ENCODE results near the gene TTF2. TPM values are rescaled to one million over a fixed set of nuclear protein-coding genes. Genes with fewer than 3 reads are reported as not detected.

TTF2 gene
- polyA plus RNA-seq, 1 donor (not counting 4 experiments of a cell fraction or from before 2014, with no cell fraction given): 23.0 TPM

DNA sequence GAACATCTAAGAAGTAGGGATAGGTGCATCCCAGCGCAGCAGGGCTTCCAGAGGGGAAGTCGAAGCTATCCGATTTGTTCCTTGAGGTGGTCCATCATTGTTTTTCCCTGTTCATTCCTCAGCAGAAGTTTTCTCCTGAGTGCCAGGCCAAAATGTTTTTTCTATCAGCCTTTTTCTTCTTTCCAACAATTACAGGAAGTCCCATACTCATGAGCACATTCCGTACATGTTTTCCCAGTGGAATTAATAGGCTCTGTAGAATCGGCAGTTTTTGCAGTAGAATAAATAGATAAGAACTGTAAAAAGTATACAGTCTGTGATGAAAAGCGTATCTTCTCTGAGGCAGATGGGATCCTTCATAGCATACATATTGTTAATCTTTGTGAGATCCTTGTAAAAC lies 33.8 kb upstream of the TTF2 start:
- Histone ChIP-seq H3K4me3 (ENCODE audit: control insufficient read depth in 2 of 3, extremely low read depth in 1 of 3, insufficient read depth in 2 of 3, low read depth in 1 of 3, low read length in 3 of 3) (no peak overlapping the region), H3K27me3 (ENCODE audit: control insufficient read depth, extremely low read depth, insufficient read depth, low read length) (no peaks in the 10 kb centered on the region), H3K4me2 (ENCODE audit: control insufficient read depth, extremely low read depth, insufficient read depth, low read depth, low read length) (no peak overlapping the region), H3K27ac (ENCODE audit: control insufficient read depth, insufficient read depth, low read length) (no peak overlapping the region), H4K20me1 (ENCODE audit: control insufficient read depth, extremely low read depth, insufficient read depth, low read length) (no peaks in the 10 kb centered on the region), H3K9me3 (ENCODE audit: control insufficient read depth, low read depth, low read length) (no peaks in the 10 kb centered on the region), H3K4me1 (ENCODE audit: control insufficient read depth, extremely low read depth, insufficient read depth, low read length) (no peaks in the 10 kb centered on the region), H3K9me1 (ENCODE audit: control insufficient read depth, extremely low read depth, insufficient read depth, low read length) (no peaks in the 10 kb centered on the region), H2AFZ (ENCODE audit: control insufficient read depth, low read length) (no peak overlapping the region), H3K9ac (ENCODE audit: control insufficient read depth, extremely low read depth, insufficient read depth, low read length) (no peak overlapping the region), H3K36me3 (ENCODE audit: control insufficient read depth in 2 of 2, extremely low read depth in 1 of 2, insufficient read depth in 2 of 2, low read length in 2 of 2) (peaks cover 0 to 5% of the 10 kb centered on the region in 2 experiments), H3K79me2 (ENCODE audit: control insufficient read depth, insufficient read depth, low read length) (no peaks in the 10 kb centered on the region)
- FAIRE-seq (no peak), DNase-seq (ENCODE audit: low read depth, low spot score) (no peak)
- no peak for TF ChIP-seq EZH2 (IDR thresholded peaks at IDR 0.05; ENCODE audit: low read length)
- TF ChIP-seq, protein P1, sequence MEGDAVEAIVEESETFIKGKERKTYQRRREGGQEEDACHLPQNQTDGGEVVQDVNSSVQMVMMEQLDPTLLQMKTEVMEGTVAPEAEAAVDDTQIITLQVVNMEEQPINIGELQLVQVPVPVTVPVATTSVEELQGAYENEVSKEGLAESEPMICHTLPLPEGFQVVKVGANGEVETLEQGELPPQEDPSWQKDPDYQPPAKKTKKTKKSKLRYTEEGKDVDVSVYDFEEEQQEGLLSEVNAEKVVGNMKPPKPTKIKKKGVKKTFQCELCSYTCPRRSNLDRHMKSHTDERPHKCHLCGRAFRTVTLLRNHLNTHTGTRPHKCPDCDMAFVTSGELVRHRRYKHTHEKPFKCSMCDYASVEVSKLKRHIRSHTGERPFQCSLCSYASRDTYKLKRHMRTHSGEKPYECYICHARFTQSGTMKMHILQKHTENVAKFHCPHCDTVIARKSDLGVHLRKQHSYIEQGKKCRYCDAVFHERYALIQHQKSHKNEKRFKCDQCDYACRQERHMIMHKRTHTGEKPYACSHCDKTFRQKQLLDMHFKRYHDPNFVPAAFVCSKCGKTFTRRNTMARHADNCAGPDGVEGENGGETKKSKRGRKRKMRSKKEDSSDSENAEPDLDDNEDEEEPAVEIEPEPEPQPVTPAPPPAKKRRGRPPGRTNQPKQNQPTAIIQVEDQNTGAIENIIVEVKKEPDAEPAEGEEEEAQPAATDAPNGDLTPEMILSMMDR (optimal IDR thresholded peaks at IDR 0.05 in 1 of 3, IDR thresholded peaks at IDR 0.05 in 1 of 3, conservative IDR thresholded peaks at IDR 0.05 in 1 of 3; ENCODE audit: extremely low read depth in 1 of 3, insufficient read depth in 2 of 3, low read length in 3 of 3): no peak
- dilution Hi-C loops (cut with MboI; ENCODE audit: extremely low pct_ligation_motif_present, low sequenced_read_pairs): no loop called here

DNA sequence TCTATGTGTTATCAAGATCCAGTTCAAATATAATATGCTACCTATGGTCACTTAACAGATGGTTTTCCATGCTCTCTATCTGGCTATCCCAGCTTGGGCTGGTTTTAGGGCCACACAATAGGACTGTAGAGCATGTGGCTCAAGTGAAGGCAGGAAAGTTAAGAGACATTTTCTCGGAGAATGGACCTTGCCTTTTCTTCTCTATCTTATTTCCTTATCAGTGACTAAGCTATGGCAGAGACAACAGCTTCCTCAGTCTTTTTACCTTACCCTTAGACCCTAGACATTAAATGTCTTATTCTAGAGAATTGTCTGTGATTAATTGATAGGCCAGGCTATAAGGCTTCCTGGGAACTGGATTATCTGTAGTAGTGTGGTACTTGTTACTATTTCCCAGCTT lies 30.4 kb upstream of the TTF2 start:
- peaks cover 3 to 5% of the 10 kb centered on the region in 2 experiments for H3K36me3 ChIP-seq (ENCODE audit: control insufficient read depth in 2 of 2, extremely low read depth in 1 of 2, insufficient read depth in 2 of 2, low read length in 2 of 2)
- H4K20me1 ChIP-seq (ENCODE audit: control insufficient read depth, extremely low read depth, insufficient read depth, low read length): no peaks in the 10 kb centered on the region
- H3K4me1 ChIP-seq (ENCODE audit: control insufficient read depth, extremely low read depth, insufficient read depth, low read length): no peaks in the 10 kb centered on the region
- H2AFZ ChIP-seq (ENCODE audit: control insufficient read depth, low read length): no peak overlapping the region
- no peaks in the 10 kb centered on the region for H3K79me2 ChIP-seq (ENCODE audit: control insufficient read depth, insufficient read depth, low read length)
- H3K4me3 ChIP-seq (ENCODE audit: control insufficient read depth in 2 of 3, extremely low read depth in 1 of 3, insufficient read depth in 2 of 3, low read depth in 1 of 3, low read length in 3 of 3): no peak overlapping the region
- H3K27ac ChIP-seq (ENCODE audit: control insufficient read depth, insufficient read depth, low read length): no peak overlapping the region
- no peak for DNase-seq (ENCODE audit: low read depth, low spot score)
- no peak overlapping the region for H3K4me2 ChIP-seq (ENCODE audit: control insufficient read depth, extremely low read depth, insufficient read depth, low read depth, low read length)
- no peaks in the 10 kb centered on the region for H3K27me3 ChIP-seq (ENCODE audit: control insufficient read depth, extremely low read depth, insufficient read depth, low read length)
- FAIRE-seq: no peak
- no peaks in the 10 kb centered on the region for H3K9me1 ChIP-seq (ENCODE audit: control insufficient read depth, extremely low read depth, insufficient read depth, low read length)
- H3K9ac ChIP-seq (ENCODE audit: control insufficient read depth, extremely low read depth, insufficient read depth, low read length): no peak overlapping the region
- no peaks in the 10 kb centered on the region for H3K9me3 ChIP-seq (ENCODE audit: control insufficient read depth, low read depth, low read length)
- no peak for TF ChIP-seq EZH2 (IDR thresholded peaks at IDR 0.05; ENCODE audit: low read length)
- TF ChIP-seq, protein P1 (optimal IDR thresholded peaks at IDR 0.05 in 1 of 3, IDR thresholded peaks at IDR 0.05 in 1 of 3, conservative IDR thresholded peaks at IDR 0.05 in 1 of 3; ENCODE audit: extremely low read depth in 1 of 3, insufficient read depth in 2 of 3, low read length in 3 of 3): no peak
- dilution Hi-C loops (cut with MboI; ENCODE audit: extremely low pct_ligation_motif_present, low sequenced_read_pairs): no loop called here

Data from keratinocyte (primary cell).